HepG2 (cell line): Measurements from ENCODE around the gene CCDC136. TPM values are rescaled to one million over a fixed set of nuclear protein-coding genes. Genes with fewer than 3 reads are reported as not detected.

Source experiments
- ATAC-seq: fragments of 200-7000 bp; cut with Tn5 transposase; 3 replicates; pipeline ENCODE4 v1.9.1; 2020; ENCODE audit warnings: mild to moderate bottlenecking, moderate library complexity
- BruUV-seq: library from RNA; stranded (reverse); fragments of 400-500 nt; replicated peaks from 2 replicates; lab custom pipeline; 2021; lab: Mats Ljungman, UMichigan
- CTCF ChIA-PET: fragments of 300-600 bp; formaldehyde crosslinking; extraction: SDS; loops from one replicate; lab custom pipeline; 2021; ENCODE audit warnings: low total read pairs, inconsistent platforms, low intra/inter-chr PET ratio; lab: Yijun Ruan, JAX
- POLR2A ChIA-PET: fragments of 350-600 bp; sonication (Branson Sonifier 250); formaldehyde crosslinking; loops from one replicate; lab custom pipeline; 2020; ENCODE audit warnings: antibody characterized with exemption, inconsistent platforms; lab: Yijun Ruan, JAX
- DNase-seq: peaks from one replicate; pipeline ENCODE4 v3.0.0-alpha.2; 2015; ENCODE audit warnings: low spot score
- FAIRE-seq: peaks from 3 replicates; lab custom pipeline; 2011; peaks lifted over from hg19 to GRCh38; lab: Jason Lieb, UNC
- H2AFZ ChIP-seq: one replicate; pipeline ENCODE4 v1.6.1; 2011; ENCODE audit warnings: low read length, inconsistent platforms
- H3K27ac ChIP-seq: fragments of 300-600 bp; 3 replicates; pipeline ENCODE4 v1.8.0; 2011; ENCODE audit warnings: mixed run types, mild to moderate bottlenecking, mixed read lengths, low read length, inconsistent platforms; ENCODE audit not compliant: insufficient read depth; ENCODE audit errors: extremely low read length
- H3K27me3 ChIP-seq, 2 experiments: fragments of 200-600 bp in 1 of 2; 2 replicates in 1 of 2; 3 replicates in 1 of 2; pipeline versions ENCODE4 v1.6.0 to v1.8.0; 2011; ENCODE audit warnings: low read length in 2 of 2, mild to moderate bottlenecking in 2 of 2, moderate library complexity in 2 of 2, inconsistent platforms in 1 of 2; ENCODE audit not compliant: insufficient read depth in 2 of 2, control insufficient read depth in 1 of 2
- H3K36me3 ChIP-seq, 2 experiments: fragments of 200-600 bp in 1 of 2; replicated peaks in 1 of 2; 2 replicates in 1 of 2; 3 replicates in 1 of 2; pipeline versions ENCODE4 v1.5.1 to v1.8.0; 2011; ENCODE audit warnings: low read length in 2 of 2, inconsistent platforms in 1 of 2; ENCODE audit not compliant: insufficient read depth in 2 of 2, control insufficient read depth in 1 of 2
- H3K4me1 ChIP-seq: 2 replicates; pipeline ENCODE4 v1.5.1; 2012; ENCODE audit warnings: low read length, inconsistent platforms; ENCODE audit not compliant: insufficient read depth
- H3K4me2 ChIP-seq: 2 replicates; pipeline ENCODE4 v1.6.0; 2011; ENCODE audit warnings: low read depth, low read length, inconsistent platforms
- H3K4me3 ChIP-seq, 3 experiments: fragments of 200-600 bp in 1 of 3; sonication (generic), shearing (Covaris generic) in 1 of 3; replicated peaks in 1 of 3; 2 replicates each; pipeline ENCODE4 v1.5.1; 2011 to 2016; ENCODE audit warnings: low read length in 3 of 3, inconsistent platforms in 2 of 3, low read depth in 2 of 3, mild to moderate bottlenecking in 2 of 3, control low read depth in 1 of 3, mixed read lengths in 1 of 3; ENCODE audit not compliant: insufficient read depth in 1 of 3
- H3K79me2 ChIP-seq: one replicate; pipeline ENCODE4 v1.6.1; 2011; ENCODE audit warnings: low read length, inconsistent platforms; ENCODE audit not compliant: insufficient read depth
- H3K9ac ChIP-seq: 2 replicates; pipeline ENCODE4 v1.6.0; 2011; ENCODE audit warnings: mild to moderate bottlenecking, low read depth, low read length, inconsistent platforms; ENCODE audit not compliant: insufficient read depth
- H3K9me3 ChIP-seq: 2 replicates; pipeline ENCODE4 v1.5.1; 2012; ENCODE audit warnings: mild to moderate bottlenecking, low read length
- H4K20me1 ChIP-seq: 2 replicates; pipeline ENCODE4 v1.6.0; 2011; ENCODE audit warnings: inconsistent platforms, mild to moderate bottlenecking, low read length, moderate library complexity; ENCODE audit not compliant: insufficient read depth
- BCL6 ChIP-seq: IDR thresholded peaks from 2 replicates; pipeline ENCODE4 v1.6.1; 2016; ENCODE audit warnings: missing genetic modification reagents, missing compliant biosample characterization
- EP300 ChIP-seq, 3 experiments: sonication (generic) in 1 of 3; formaldehyde crosslinking in 1 of 3; IDR thresholded peaks; 2 replicates each; pipeline versions ENCODE4 v1.5.1 to v1.6.1; 2011 to 2020; ENCODE audit warnings: low read depth in 2 of 3, low read length in 2 of 3, borderline replicate concordance in 1 of 3, improper control_type of control experiment in 1 of 3, mild to moderate bottlenecking in 1 of 3, missing genetic modification reagents in 1 of 3, moderate library complexity in 1 of 3
- ETV6 ChIP-seq: sonication (generic); formaldehyde crosslinking; conservative IDR thresholded peaks from 2 replicates; pipeline ENCODE4 v1.4.0; 2020; ENCODE audit warnings: missing genetic modification reagents
- FOSL2 ChIP-seq: sonication (generic); formaldehyde crosslinking; IDR thresholded peaks from 2 replicates; pipeline ENCODE4 v1.4.0; 2020; ENCODE audit warnings: missing genetic modification reagents
- NCOA2 ChIP-seq: sonication (generic); formaldehyde crosslinking; IDR thresholded peaks from 2 replicates; pipeline ENCODE4 v1.8.0; 2022; ENCODE audit warnings: inconsistent platforms
- NR2F1 ChIP-seq, 2 experiments: fragments of 450-650 bp in 1 of 2; formaldehyde crosslinking in 1 of 2; IDR thresholded peaks; 2 replicates each; pipeline versions ENCODE4 v1.5.0 to v1.6.1; 2016 to 2020; ENCODE audit warnings: mild to moderate bottlenecking in 1 of 2, missing compliant biosample characterization in 1 of 2, missing genetic modification reagents in 1 of 2, moderate library complexity in 1 of 2
- NR2F6 ChIP-seq, 2 experiments: IDR thresholded peaks; 2 replicates each; pipeline ENCODE4 v1.6.1; 2016; ENCODE audit warnings: antibody characterized with exemption in 1 of 2, mild to moderate bottlenecking in 1 of 2
- PAXIP1 ChIP-seq: sonication (generic); formaldehyde crosslinking; conservative IDR thresholded peaks from 2 replicates; pipeline ENCODE4 v1.4.0; 2020; ENCODE audit warnings: mild to moderate bottlenecking, missing genetic modification reagents, moderate library complexity
- RBM22 ChIP-seq: fragments of 200-400 bp; formaldehyde crosslinking; optimal IDR thresholded peaks from 2 replicates; pipeline ENCODE3; 2017; ENCODE audit warnings: mild to moderate bottlenecking, low read length, moderate library complexity
- SAFB2 ChIP-seq: sonication (generic); formaldehyde crosslinking; IDR thresholded peaks from 2 replicates; pipeline ENCODE4 v1.5.1; 2020; ENCODE audit warnings: missing genetic modification reagents, low read depth, mild to moderate bottlenecking, borderline replicate concordance
- WGBS: methylation state at CpG from one replicate; pipeline ENCODE4 v1.1.6; 2017; ENCODE audit warnings: low lambda C conversion rate; 5-methylcytosine and 5-hydroxymethylcytosine counted together
- in situ Hi-C: cut with HindIII; loops from 2 replicates; pipeline ENCODE4 v1.10.0; 2017; ENCODE audit warnings: low pct_unique_long_range_greater_than_20kb; ENCODE audit not compliant: extremely low pct_ligation_motif_present
- intact Hi-C: fragments of 100-400 bp; cut with micrococcal nuclease; formaldehyde crosslinking; loops from one replicate; pipeline ENCODE4 v1.10.0; 2022; ENCODE audit not compliant: unreplicated experiment
- polyA plus RNA-seq, 8 experiments: library from polyadenylated mRNA; depleted of rRNA in 3 of 8; stranded (reverse) in 7 of 8; unstranded in 1 of 8; fragments of >200 nt; fragmentation: Illumina TruSeq in 4 of 8; extraction: Trizol in 4 of 8; gene quantifications; 2 replicates each; pipeline versions ENCODE4 v1.2.1 to v1.2.3, GENCODE V29; 2011 to 2016; ENCODE audit warnings: low read depth in 4 of 8, missing spikeins in 1 of 8, mixed read lengths in 1 of 8; ENCODE audit not compliant: insufficient read depth in 1 of 8
- total RNA-seq, 5 experiments: library from RNA; depleted of rRNA; stranded (reverse); fragments of >200 nt; fragmentation: Illumina TruSeq; extraction: Trizol; gene quantifications; 2 replicates each; pipeline ENCODE4 v1.2.3, GENCODE V29; 2016; ENCODE audit warnings: low read depth in 1 of 5

The CCDC136 gene
- total and polyA plus RNA-seq, 2 of the 13 experiments (the other 11 are each of a cell fraction or from before 2014, with no cell fraction given): 0.04 to 0.38 TPM

DNA sequence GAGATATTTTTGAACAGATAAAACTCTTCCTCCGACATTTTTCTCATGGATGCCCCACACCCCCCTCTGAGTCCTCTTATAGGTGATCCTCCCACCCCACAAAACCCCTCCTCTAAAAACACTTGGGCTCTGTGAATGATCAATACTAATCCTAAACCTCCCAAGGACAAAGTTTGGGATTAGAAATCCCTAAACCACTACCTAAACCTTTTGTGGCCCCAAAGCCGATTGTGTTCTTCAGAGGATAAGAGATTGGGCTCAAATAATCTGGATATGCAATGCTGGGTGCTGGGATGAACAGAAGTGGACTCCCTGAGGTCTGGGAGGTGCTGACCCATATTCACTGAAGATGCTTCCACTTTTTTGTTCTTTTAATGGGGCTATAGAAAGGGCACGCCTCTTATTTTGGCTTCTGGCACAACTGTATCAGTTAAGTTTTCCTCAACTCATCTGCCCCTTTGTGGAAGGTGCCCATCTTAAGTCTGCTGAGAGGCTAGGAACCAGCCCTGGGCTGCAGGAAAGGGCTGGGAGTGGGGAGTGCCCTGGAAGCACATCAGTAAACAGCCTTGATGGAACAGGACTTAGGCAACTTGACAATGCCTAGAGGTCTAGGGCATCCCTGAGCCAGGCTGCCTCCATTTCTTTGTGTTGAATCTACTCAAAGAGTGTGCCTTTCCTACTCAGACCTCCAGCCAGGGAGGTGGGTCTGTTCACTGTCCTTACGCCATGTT lies 15.9 kb upstream of the CCDC136 start, which contains the start of gene OPN1SW:
OPN1SW (minus strand) TSS at position 51 of the 731 bp plus-strand sequence; CDS start at position 38, 13 bp downstream.
- Histone ChIP-seq H3K9me3 (no peaks in the 10 kb centered on the region), H3K79me2 (no peaks in the 10 kb centered on the region), H3K27ac (no peak within 1 kb of the TSS), H3K36me3 (peaks cover 0 to 5% of the 10 kb centered on the region in 2 experiments; a peak in 3 of 5 replicates), H4K20me1 (no peaks in the 10 kb centered on the region), H3K4me1 (peaks cover 35% of the 10 kb centered on the region), H3K4me2 (no peak within 1 kb of the TSS), H3K9ac (no peak within 1 kb of the TSS), H3K27me3 (no peaks in the 10 kb centered on the region), H2AFZ (no peak within 1 kb of the TSS), H3K4me3 (no peak within 1 kb of the TSS)
- POLR2A ChIA-PET: no interaction called here
- WGBS: 100% methylated on average over 4 of the region's 4 CpGs
- ATAC-seq (peak; percentile 12; the same call in 2 of the 3 replicates), DNase-seq (no peak), FAIRE-seq (no peak)
- in situ Hi-C loops (no loop called here), intact Hi-C loops (no loop called here)
- TF ChIP-seq ETV6 (CRISPR knock-in tag): no peak
- TF ChIP-seq SAFB2 (CRISPR knock-in tag): 0 out of 2 replicates have a peak, but pooled peaks have one; percentile 20
- no peak for TF ChIP-seq FOSL2 (CRISPR knock-in tag)
- peak; percentile 59 for TF ChIP-seq RBM22
- CTCF ChIA-PET: no interaction called here
- no TSS peak for BruUV-seq

GRCh38 chr7:128777156-128778123 lies 14.3 kb upstream of the CCDC136 start:
- peak; percentile 45 for DNase-seq
- peak; percentile 20 for ATAC-seq
- H3K4me2 ChIP-seq: no peak overlapping the region
- no peak overlapping the region for H3K27ac ChIP-seq
- no peak overlapping the region for H3K9ac ChIP-seq
- 58% methylated on average over 5 of the region's 5 CpGs for WGBS
- H3K4me3 ChIP-seq: no peak overlapping the region
- no peak for FAIRE-seq
- CTCF ChIA-PET: no interaction called here
- no peak overlapping the region for H2AFZ ChIP-seq
- no peaks in the 10 kb centered on the region for H4K20me1 ChIP-seq
- no peaks in the 10 kb centered on the region for H3K9me3 ChIP-seq
- peaks cover 35% of the 10 kb centered on the region for H3K4me1 ChIP-seq
- H3K27me3 ChIP-seq: no peaks in the 10 kb centered on the region
- intact Hi-C loops (no loop called here), in situ Hi-C loops (no loop called here)
- H3K79me2 ChIP-seq: no peaks in the 10 kb centered on the region
- POLR2A ChIA-PET: interaction anchor here (1.2 kb wide), 1 partner anchor 39 kb away, joined by 3 read pairs; no protein-coding TSS in a partner anchor
- BruUV-seq: no TSS peak
- 0 out of 5 replicates have a peak, but pooled peaks cover 0 to 4% of the 10 kb centered on the region in 2 experiments for H3K36me3 ChIP-seq
- TF ChIP-seq PAXIP1 (CRISPR knock-in tag) (peak; percentile 38; the same call in 1 of the 2 replicates), BCL6 (CRISPR knock-in tag) (0 out of 2 replicates have a peak, but pooled peaks have one; percentile 14), EP300 (IDR thresholded peaks at IDR 0.05; ENCODE audit: low read depth in 2 of 2, low read length in 2 of 2) (peak in 1 of 2 experiments; percentile 37; a peak in 1 of 4 replicates), EP300 (CRISPR knock-in tag; IDR thresholded peaks at IDR 0.05; ENCODE audit: borderline replicate concordance) (no peak), NCOA2 (CRISPR knock-in tag) (peak; percentile 12; the same call in 1 of the 2 replicates), NR2F1 (CRISPR knock-in tag; IDR thresholded peaks at IDR 0.05) (peak in 1 of 2 experiments; percentile 49; a peak in 2 of 4 replicates), NR2F6 (IDR thresholded peaks at IDR 0.05) (peak; percentile 73), NR2F6 (CRISPR knock-in tag; IDR thresholded peaks at IDR 0.05) (peak; percentile 17; the same call in 1 of the 2 replicates)
